Activated B cell treated with CpG ODN at 0.5 μM for 24 hours (primary cell): Measurements from ENCODE around the gene TMEM30A. TPM values are rescaled to one million over a fixed set of nuclear protein-coding genes. Genes with fewer than 3 reads are reported as not detected.

ENCODE experiments used
- ATAC-seq: fragments of 200-7000 bp; cut with Tn5 transposase; one replicate; pipeline ENCODE4 v1.10.0; 2021; ENCODE audit warnings: low read depth, mild to moderate bottlenecking, moderate library complexity
- CTCF ChIA-PET: fragments of 350-600 bp; sonication (Branson Sonifier 250); formaldehyde crosslinking; loops from one replicate; lab custom pipeline; 2021; ENCODE audit warnings: antibody characterized with exemption; lab: Charles Lee
- POLR2A ChIA-PET: fragments of 350-600 bp; sonication (Branson Sonifier 250); formaldehyde crosslinking; loops from one replicate; lab custom pipeline; 2021; ENCODE audit warnings: antibody characterized with exemption; lab: Charles Lee
- DNase-seq: peaks from one replicate; pipeline ENCODE4 v3.0.0; 2022
- H3K27ac Mint-ChIP-seq: one replicate; pipeline ENCODE4 v1.8.0; 2020; ENCODE audit warnings: mixed read lengths
- H3K27me3 Mint-ChIP-seq: one replicate; pipeline ENCODE4 v1.8.0; 2021; ENCODE audit warnings: mixed read lengths
- H3K36me3 Mint-ChIP-seq: one replicate; pipeline ENCODE4 v1.8.0; 2021; ENCODE audit warnings: low read depth, mixed read lengths
- H3K4me1 Mint-ChIP-seq: one replicate; pipeline ENCODE4 v1.8.0; 2021; ENCODE audit warnings: mixed read lengths
- H3K4me3 Mint-ChIP-seq: one replicate; pipeline ENCODE4 v1.8.0; 2020; ENCODE audit warnings: mild to moderate bottlenecking, mixed read lengths
- H3K9me3 Mint-ChIP-seq: one replicate; pipeline ENCODE4 v1.8.0; 2020; ENCODE audit warnings: mixed read lengths
- CTCF ChIP-seq: fragments of 200-600 bp; IDR thresholded peaks from one replicate; pipeline ENCODE4 v1.8.0; 2022; ENCODE audit warnings: antibody characterized with exemption, mild to moderate bottlenecking
- intact Hi-C: fragments of 100-400 bp; cut with micrococcal nuclease; formaldehyde crosslinking; loops from one replicate; pipeline ENCODE4 v1.15.1; 2024
- total RNA-seq: library from RNA; stranded (reverse); gene quantifications from 2 replicates; pipeline ENCODE4 v1.2.3, GENCODE V29; 2022

TMEM30A gene
- total RNA-seq, 1 donor from 2014 or later: 38.7 TPM

DNA sequence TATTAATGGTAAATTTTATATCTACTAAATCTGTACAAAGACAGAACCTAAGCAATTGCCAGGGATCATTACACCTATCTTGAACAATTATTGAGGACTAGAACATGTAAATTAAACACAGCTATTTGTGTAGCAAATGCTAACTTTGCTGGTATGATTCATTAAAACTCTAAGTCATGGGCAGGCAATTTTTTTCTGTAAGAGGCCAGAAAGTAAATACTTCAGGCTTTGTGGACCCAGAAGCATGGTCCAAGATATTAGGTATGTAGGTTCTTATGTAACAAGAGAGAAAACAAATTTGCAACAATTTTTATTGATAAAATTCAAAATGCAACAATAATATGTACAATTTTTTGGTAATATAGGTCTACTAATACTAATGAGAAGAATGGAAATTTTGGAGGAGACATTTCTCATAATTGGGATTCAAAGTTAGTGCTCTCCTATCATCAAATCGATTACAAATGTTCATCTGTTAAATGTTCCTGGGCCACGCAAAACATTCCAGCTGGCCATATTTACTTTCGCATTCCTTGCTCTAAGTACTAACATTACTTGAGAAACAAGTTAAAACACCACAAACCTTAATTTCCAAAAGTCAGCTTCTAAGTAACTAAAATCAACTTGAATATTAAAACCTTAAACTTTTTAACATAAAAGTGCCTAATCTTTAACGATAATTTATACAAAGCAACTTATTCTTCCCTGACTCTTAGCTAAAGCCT, 4.3 kb downstream of the TMEM30A start:
- no peak for TF ChIP-seq CTCF
- Mint-ChIP-seq H3K27ac (no peak overlapping the region), H3K4me1 (peaks cover 47% of the 10 kb centered on the region), H3K4me3 (no peak overlapping the region), H3K9me3 (no peaks in the 10 kb centered on the region), H3K36me3 (peaks cover 14% of the 10 kb centered on the region), H3K27me3 (no peaks in the 10 kb centered on the region)
- ChIA-PET POLR2A (no interaction called here), CTCF (interaction anchor here (1.5 kb wide), 1 partner anchor 14 kb away, joined by 5 read pairs; no protein-coding TSS in a partner anchor)
- intact Hi-C loops: loop anchor here (5.0 kb wide), 2 partner anchors 467 to 1828 kb away; partner anchors contain the start of genes CGAS and MYO6
- ATAC-seq (no peak), DNase-seq (no peak)

- ATAC-seq (no peak), DNase-seq (no peak)
- H3K36me3 Mint-ChIP-seq: peaks cover 18% of the 10 kb centered on the region
- ChIA-PET POLR2A (no interaction called here), CTCF (interaction anchor here (1.5 kb wide), 1 partner anchor 13 kb away, joined by 5 read pairs; no protein-coding TSS in a partner anchor)
- no peak for TF ChIP-seq CTCF
- no peaks in the 10 kb centered on the region for H3K9me3 Mint-ChIP-seq
- H3K4me1 Mint-ChIP-seq: peaks cover 53% of the 10 kb centered on the region
- no peak overlapping the region for H3K4me3 Mint-ChIP-seq
- intact Hi-C loops: no loop called here
- no peaks in the 10 kb centered on the region for H3K27me3 Mint-ChIP-seq
- no peak overlapping the region for H3K27ac Mint-ChIP-seq
These were observed 5.2 kb downstream of the TMEM30A start for GRCh38 chr6:75279418-75279817.

DNA sequence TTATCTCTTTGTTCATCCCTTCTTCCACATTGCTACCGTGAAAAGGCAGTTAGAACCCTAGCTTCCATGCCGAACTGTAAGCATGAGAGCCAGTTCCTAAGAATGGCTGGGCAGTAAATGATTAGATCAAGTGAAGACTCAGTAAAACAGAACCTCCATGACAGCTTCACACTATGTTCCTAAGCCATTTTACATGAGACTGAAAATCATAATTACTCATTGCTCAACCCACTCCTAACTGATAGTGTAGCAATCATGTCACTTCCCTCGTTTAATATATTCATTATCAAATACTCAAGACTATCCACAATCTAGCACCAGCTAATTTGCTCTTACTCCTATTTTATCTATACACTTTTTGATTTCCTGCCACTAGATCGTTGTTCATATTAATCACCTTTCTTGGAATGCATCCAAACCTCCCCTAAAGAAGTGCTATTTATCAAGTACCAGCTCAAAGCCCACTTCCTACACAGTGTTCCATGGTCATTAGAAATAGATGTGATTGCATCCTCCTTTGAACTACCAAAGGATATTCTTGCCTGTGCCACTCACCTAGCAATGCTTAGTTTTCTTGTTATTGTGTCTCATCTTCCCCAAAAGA, 6.0 kb downstream of the TMEM30A start:
- no peaks in the 10 kb centered on the region for H3K9me3 Mint-ChIP-seq
- no peak for DNase-seq
- intact Hi-C loops: no loop called here
- H3K27ac Mint-ChIP-seq: no peak overlapping the region
- no peak for ATAC-seq
- peaks cover 61% of the 10 kb centered on the region for H3K4me1 Mint-ChIP-seq
- no peak for TF ChIP-seq CTCF
- ChIA-PET POLR2A (no interaction called here), CTCF (interaction anchor here (1.5 kb wide), 1 partner anchor 12 kb away, joined by 5 read pairs; no protein-coding TSS in a partner anchor)
- H3K27me3 Mint-ChIP-seq: no peaks in the 10 kb centered on the region
- no peak overlapping the region for H3K4me3 Mint-ChIP-seq
- peaks cover 26% of the 10 kb centered on the region for H3K36me3 Mint-ChIP-seq

DNA sequence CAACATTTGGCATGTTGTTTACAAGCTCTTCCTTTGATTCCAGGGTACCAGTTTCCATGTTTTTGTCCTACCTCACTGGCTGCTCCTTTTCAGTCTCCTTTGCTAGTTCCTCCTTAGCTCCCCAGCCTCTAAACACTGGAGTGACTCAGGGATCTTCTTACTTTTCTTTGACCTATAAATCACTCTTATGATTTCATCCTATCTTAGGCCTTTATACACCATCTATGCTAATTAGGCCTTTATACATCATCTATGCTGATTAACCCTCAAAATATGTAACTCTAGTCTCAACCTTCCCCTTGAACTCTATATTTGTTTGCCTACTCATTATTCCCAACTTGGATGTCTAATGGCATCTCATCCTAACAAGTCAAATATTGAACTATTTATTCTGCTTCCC, 9.5 kb downstream of the TMEM30A start:
- peaks cover 50% of the 10 kb centered on the region for H3K36me3 Mint-ChIP-seq
- TF ChIP-seq CTCF: no peak
- H3K4me1 Mint-ChIP-seq: peaks cover 62% of the 10 kb centered on the region
- no peak overlapping the region for H3K4me3 Mint-ChIP-seq
- H3K9me3 Mint-ChIP-seq: no peaks in the 10 kb centered on the region
- CTCF ChIA-PET: interaction anchor here (0.6 to 1.4 kb wide), 2 partner anchors 8 to 250 kb away, joined by 3 to 6 read pairs; no protein-coding TSS in a partner anchor
- no peak overlapping the region for H3K27ac Mint-ChIP-seq
- intact Hi-C loops: no loop called here
- POLR2A ChIA-PET: no interaction called here
- no peaks in the 10 kb centered on the region for H3K27me3 Mint-ChIP-seq
- ATAC-seq: no peak
- no peak for DNase-seq

DNA sequence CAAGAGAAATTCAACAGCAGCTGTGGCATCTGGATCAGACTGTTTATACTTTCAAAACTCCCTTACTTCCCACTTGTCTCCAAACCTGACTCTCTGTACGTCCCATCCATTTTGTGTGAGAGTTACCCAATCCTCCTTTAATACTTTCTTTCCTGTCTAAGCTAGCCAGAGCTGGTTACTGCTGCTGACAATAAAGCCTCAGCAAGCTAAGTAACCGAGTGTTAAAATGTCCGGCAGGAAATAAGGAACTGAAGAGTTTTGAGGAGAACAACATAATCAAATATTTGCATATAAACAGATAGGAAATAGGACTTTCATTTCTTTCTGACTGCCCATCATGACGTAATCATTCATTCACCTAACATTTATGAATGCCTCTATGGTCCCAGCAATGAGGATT, 11.6 kb downstream of the TMEM30A start:
- H3K4me3 Mint-ChIP-seq: no peak overlapping the region
- TF ChIP-seq CTCF: no peak
- ATAC-seq (no peak), DNase-seq (no peak)
- CTCF ChIA-PET: interaction anchor here (0.9 kb wide), 1 partner anchor 11 kb away, joined by 3 read pairs; no protein-coding TSS in a partner anchor
- H3K4me1 Mint-ChIP-seq: peaks cover 50% of the 10 kb centered on the region
- H3K9me3 Mint-ChIP-seq: no peaks in the 10 kb centered on the region
- intact Hi-C loops: no loop called here
- no peaks in the 10 kb centered on the region for H3K27me3 Mint-ChIP-seq
- H3K27ac Mint-ChIP-seq: no peak overlapping the region
- H3K36me3 Mint-ChIP-seq: peaks cover 54% of the 10 kb centered on the region
- POLR2A ChIA-PET: interaction anchor here (0.6 kb wide), 1 partner anchor 1746 kb away, joined by 3 read pairs; no protein-coding TSS in a partner anchor
